Skin of body (tissue), 2 donors: Measurements from ENCODE around the gene PRTN3. TPM values are rescaled to one million over a fixed set of nuclear protein-coding genes. Genes with fewer than 3 reads are reported as not detected.
"Not testable (repeated sequence)": the region's sequence is repeated elsewhere in the genome, so short reads cannot be mapped to it uniquely, and the experiment has no call there.

Source experiments
- DNase-seq: peaks from one replicate; lab custom pipeline; 2025; lab: John Stamatoyannopoulos, UW
- total RNA-seq: library from RNA; depleted of rRNA; stranded (reverse); fragments of >200 nt; gene quantifications from one replicate; pipeline ENCODE4 v1.2.3, GENCODE V29; 2014

PRTN3 gene
- total RNA-seq, 1 donor from 2014 or later = 28.9 TPM

- DNase-seq = no peak
Measured at GRCh38 chr19:866769-867300, 26.0 kb downstream of the PRTN3 start.

DNA sequence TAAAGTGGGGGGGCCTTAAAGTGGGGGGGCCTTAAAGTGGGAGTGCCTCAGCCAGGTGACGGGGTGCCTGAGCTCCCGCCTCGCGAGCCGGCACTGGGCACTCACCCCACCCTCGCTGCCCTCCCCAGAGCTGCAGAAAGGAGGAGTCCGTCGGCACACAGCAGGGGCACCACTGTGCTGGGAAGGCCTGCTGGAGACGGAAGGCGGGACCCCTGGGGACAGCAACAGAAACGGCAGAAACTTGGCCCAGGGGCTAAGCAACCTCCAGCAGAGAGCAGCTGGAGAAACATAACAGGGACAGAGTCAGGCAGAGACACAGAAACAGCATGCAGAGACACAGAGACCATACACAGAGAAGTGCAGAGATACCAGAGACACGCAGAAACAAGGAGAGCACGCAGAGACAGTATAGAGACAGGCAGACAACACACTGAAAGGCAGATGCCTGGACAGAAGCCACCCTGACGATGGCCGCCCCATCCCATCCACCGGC lies 26.5 kb downstream of the PRTN3 start:
- DNase-seq = no peak

GRCh38 chr19:867855-868457 lies 27.2 kb downstream of the PRTN3 start:
- DNase-seq = no peak

- no peak for DNase-seq
Measured at GRCh38 chr19:868458-869244, 27.9 kb downstream of the PRTN3 start.

DNA sequence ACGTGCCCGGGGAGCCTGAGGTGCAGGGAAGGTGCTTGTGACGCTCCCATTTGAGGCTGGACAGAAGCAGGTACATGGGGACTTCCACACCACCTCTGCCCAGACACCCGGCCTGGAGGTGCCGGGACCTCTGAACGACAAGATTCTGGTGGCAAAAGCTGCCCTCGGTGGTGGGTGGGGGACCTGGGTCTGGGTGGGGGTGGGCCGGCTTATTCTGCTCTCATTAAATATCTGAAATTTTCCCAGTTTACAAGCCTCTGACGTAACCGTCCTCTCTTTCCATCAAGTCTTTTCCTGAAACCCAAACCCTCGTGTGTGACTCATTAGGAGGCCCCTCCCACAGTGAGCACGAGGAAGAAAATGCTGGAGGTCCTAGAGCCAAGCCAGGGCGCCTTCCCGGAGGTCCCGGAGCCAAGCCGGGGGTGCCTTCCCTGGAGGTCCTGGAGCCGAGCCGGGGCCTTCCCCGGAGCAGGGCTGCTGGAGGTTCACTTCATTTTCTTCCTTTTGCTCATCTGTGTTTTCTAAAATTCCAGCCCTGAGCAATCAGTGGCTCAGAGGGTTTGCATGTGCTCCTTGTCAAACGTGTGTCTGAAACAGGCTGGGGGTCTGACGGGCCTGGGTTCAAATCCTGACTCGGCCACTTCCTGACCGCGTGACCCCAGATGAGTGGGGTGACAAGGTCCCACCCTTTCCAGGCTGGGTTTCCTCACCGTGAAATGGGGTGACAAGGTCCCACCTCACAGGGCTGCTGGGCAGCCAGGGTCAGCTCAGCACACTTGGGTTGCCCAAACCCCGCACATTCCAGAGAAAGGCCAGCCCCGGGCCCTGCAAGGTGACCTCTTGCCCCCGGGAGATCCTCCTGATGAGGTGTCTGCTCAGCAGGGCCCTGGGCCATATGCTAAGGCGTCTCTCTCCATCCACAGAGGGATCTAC lies 28.7 kb downstream of the PRTN3 start:
- no peak for DNase-seq

DNA sequence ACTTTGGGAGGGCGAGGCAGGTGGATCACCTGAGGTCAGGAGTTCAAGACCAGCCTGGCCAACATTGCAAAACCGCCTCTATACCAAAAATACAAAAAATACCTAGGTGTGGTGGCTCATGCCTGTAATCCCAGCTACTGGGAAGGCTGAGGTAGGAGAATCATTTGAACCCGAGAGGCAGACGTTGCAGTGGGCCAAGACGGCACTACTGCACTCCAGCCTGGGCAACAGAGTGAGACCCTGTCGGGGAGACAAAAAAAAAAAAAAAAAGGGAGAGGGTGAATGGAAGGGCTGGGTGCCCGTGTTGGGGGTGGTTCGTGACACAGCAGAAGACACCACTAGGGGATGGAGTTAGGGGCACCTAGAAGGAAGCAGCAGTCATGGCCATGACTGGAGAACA lies 29.5 kb downstream of the PRTN3 start:
- no peak for DNase-seq

DNA sequence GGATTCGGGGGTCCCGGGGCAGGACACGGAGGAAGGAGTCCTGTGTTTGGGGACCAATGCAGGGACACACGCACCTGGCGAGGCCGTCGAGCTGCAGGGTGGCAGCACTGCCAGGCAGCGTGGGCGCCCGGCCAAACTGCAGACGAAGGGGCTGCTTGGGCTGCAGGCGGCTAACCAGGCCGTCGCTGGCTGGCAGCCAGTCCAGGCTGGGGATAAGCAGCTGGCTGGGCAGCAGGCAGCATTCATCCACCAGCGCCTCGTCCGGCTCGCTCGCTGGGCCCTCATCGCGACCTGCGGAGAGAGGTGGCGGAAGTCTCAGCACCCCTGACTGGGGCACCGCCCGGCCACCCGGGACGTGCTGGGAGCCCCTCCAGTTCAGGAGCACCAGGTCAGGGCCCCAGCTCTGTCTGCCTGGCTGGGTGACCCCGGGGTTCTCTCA lies 30.2 kb downstream of the PRTN3 start:
- DNase-seq = no peak

GRCh38 chr19:871446-872265 lies 30.9 kb downstream of the PRTN3 start:
- no peak for DNase-seq

GRCh38 chr19:872266-872951 lies 31.6 kb downstream of the PRTN3 start:
- no peak for DNase-seq

DNA sequence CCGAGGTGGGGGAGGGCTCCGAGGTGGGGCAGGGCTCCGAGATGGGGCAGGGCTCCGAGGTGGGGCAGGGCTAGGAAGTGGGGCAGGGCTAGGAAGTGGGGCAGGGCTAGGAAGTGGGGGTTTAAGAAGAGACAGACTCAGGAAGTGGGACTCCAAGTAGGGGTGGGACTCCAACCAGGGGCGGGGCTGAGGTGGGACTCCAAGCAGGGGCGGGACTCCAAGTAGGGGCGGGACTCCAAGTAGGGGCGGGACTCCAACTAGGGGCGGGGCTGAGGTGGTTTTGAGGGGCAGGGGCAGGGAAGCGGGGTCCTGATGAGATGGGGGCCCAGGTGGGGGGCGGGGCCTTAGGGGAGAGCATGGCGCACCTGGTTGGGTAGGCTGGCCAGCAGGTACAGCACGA lies 32.3 kb downstream of the PRTN3 start:
- DNase-seq = no peak

DNA sequence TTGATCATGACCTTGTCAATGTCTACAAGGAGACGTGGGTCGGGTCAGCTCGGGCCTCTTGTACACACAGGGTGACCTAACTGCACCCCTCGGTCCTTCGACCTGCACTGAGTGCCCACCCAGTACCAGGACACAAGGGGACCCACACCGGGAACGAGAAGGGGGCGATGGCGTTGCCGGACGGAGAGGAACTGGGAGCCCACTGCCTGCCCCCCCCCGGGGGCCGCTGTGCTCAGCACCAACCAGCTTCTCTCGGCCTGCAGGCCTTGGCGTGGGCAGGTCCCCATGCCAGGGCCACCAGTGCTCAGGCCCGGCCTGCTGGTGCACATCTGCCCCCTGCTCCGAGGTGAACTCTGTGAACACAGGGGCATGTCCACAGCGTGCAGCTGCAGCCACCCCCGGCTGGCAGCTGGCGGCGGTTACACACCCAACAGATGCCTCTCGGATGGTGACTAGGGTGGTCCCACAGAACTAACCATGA lies 32.8 kb downstream of the PRTN3 start:
- no peak for DNase-seq

GRCh38 chr19:875265-875879 lies 34.6 kb downstream of the PRTN3 start:
- no peak for DNase-seq

- no peak for DNase-seq
Measured at GRCh38 chr19:876089-876488, 35.3 kb downstream of the PRTN3 start.

GRCh38 chr19:876780-877314 lies 36.0 kb downstream of the PRTN3 start:
- no peak for DNase-seq

GRCh38 chr19:877992-878660 lies 37.3 kb downstream of the PRTN3 start:
- not testable (repeated sequence) for DNase-seq

DNA sequence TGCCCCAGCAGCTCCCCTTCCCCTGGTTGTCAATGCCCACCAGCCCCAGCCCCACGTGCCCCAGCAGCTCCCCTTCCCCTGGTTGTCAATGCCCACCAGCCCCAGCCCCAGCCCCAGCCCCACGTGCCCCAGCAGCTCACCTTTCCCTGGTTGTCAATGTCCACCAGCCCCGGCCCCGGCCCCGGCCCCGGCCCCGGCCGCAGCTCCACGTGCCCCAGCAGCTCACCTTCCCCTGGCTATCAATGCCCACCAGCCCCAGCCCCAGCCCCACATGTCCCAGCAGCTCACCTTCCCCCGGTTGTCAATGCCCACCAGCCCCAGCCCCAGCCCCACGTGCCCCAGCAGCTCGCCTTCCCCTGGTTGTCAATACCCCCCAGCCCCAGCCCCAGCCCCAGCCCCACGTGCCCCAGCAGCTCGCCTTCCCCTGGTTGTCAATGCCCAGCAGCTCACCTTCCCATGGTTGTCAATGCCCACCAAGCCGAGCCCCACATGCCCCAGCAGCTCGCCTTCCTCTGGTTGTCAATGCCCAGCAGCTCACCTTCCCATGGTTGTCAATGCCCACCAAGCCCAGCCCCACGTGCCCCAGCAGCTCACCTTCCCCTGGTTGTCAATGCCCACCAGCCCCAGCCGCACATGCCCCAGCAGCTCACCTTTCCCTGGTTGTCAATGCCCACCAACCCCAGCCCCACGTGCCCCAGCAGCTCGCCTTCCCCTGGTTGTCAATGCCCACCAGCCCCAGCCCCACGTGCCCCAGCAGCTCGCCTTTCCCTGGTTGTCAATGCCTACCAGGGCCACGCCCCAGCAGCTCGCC lies 38.2 kb downstream of the PRTN3 start:
- not testable (repeated sequence) for DNase-seq

GRCh38 chr19:879711-880438 lies 39.1 kb downstream of the PRTN3 start:
- DNase-seq = no peak
